ENCODE results near the gene TUBB4A.
A peak's percentile ranks its signal among the peaks of the same experiment; 100 is the strongest.

TUBB4A gene

GRCh38 chr19:6490134-6490533, 12.0 kb downstream of the TUBB4A start:
- no peak for TF ChIP-seq CTCF (IDR thresholded peaks at IDR 0.05; ENCODE audit: borderline replicate concordance, insufficient read depth, low read depth, low read length)
- H3K4me3 ChIP-seq (ENCODE audit: low read depth, low read length) = peak overlapping the region; percentile 64

GRCh38 chr19:6489278-6490061, 12.6 kb downstream of the TUBB4A start:
- H3K4me3 ChIP-seq (ENCODE audit: low read depth, low read length) = peak overlapping the region; percentile 64
- no peak for TF ChIP-seq CTCF (IDR thresholded peaks at IDR 0.05; ENCODE audit: borderline replicate concordance, insufficient read depth, low read depth, low read length)

- no peak for TF ChIP-seq CTCF (IDR thresholded peaks at IDR 0.05; ENCODE audit: borderline replicate concordance, insufficient read depth, low read depth, low read length)
Measured at GRCh38 chr19:6484831-6485230, 17.3 kb downstream of the TUBB4A start.

GRCh38 chr19:6484230-6484629, 17.9 kb downstream of the TUBB4A start:
- H3K4me3 ChIP-seq (ENCODE audit: low read depth, low read length) = no peak overlapping the region
- TF ChIP-seq CTCF (IDR thresholded peaks at IDR 0.05; ENCODE audit: borderline replicate concordance, insufficient read depth, low read depth, low read length) = no peak

More at GRCh38 chr19:6484831-6485230, 17.3 kb downstream of the TUBB4A start:
- H3K4me3 ChIP-seq (ENCODE audit: low read depth, low read length) = no peak overlapping the region

- TF ChIP-seq CTCF (IDR thresholded peaks at IDR 0.05; ENCODE audit: borderline replicate concordance, insufficient read depth, low read depth, low read length) = no peak
Measured at GRCh38 chr19:6483235-6483634, 18.9 kb downstream of the TUBB4A start.

GRCh38 chr19:6482343-6482686, 19.8 kb downstream of the TUBB4A start:
- no peak overlapping the region for H3K4me3 ChIP-seq (ENCODE audit: low read depth, low read length)
- no peak for TF ChIP-seq CTCF (IDR thresholded peaks at IDR 0.05; ENCODE audit: borderline replicate concordance, insufficient read depth, low read depth, low read length)

More at GRCh38 chr19:6483235-6483634, 18.9 kb downstream of the TUBB4A start:
- H3K4me3 ChIP-seq (ENCODE audit: low read depth, low read length) = no peak overlapping the region
